Suprapubic skin (tissue), 4 donors: Measurements from ENCODE around the gene TGFBR3L.

ENCODE experiments used
- POLR2A ChIP-seq, 2 donors: fragments of 450-650 bp; IDR thresholded peaks; one replicate each; pipeline ENCODE4 v1.6.1; 2017; ENCODE audit warnings: antibody characterized with exemption in 2 of 2, mild to moderate bottlenecking in 2 of 2, moderate library complexity in 2 of 2
- POLR2AphosphoS5 ChIP-seq, 3 donors: sonication (generic); formaldehyde crosslinking; IDR thresholded peaks; one replicate each; pipeline ENCODE4 v1.6.1; 2017; ENCODE audit warnings: antibody characterized with exemption in 3 of 3
- TF ChIP-seq, protein P1 (sequence below), 2 donors: fragments of 200-600 bp in 1 of 2; fragments of 450-650 bp in 1 of 2; sonication (generic) in 1 of 2; IDR thresholded peaks; one replicate each; pipeline ENCODE4 v1.5.1; 2016 to 2019; ENCODE audit warnings: antibody characterized with exemption in 2 of 2, mild to moderate bottlenecking in 1 of 2, moderate library complexity in 1 of 2

GRCh38 chr19:7959211-7959610 lies 44.6 kb downstream of the TGFBR3L start:
- TF ChIP-seq, protein P1, sequence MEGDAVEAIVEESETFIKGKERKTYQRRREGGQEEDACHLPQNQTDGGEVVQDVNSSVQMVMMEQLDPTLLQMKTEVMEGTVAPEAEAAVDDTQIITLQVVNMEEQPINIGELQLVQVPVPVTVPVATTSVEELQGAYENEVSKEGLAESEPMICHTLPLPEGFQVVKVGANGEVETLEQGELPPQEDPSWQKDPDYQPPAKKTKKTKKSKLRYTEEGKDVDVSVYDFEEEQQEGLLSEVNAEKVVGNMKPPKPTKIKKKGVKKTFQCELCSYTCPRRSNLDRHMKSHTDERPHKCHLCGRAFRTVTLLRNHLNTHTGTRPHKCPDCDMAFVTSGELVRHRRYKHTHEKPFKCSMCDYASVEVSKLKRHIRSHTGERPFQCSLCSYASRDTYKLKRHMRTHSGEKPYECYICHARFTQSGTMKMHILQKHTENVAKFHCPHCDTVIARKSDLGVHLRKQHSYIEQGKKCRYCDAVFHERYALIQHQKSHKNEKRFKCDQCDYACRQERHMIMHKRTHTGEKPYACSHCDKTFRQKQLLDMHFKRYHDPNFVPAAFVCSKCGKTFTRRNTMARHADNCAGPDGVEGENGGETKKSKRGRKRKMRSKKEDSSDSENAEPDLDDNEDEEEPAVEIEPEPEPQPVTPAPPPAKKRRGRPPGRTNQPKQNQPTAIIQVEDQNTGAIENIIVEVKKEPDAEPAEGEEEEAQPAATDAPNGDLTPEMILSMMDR (IDR thresholded peaks at IDR 0.05): no peak
- TF ChIP-seq POLR2AphosphoS5 (IDR thresholded peaks at IDR 0.05) (no peak), POLR2A (IDR thresholded peaks at IDR 0.05) (no peak)
